DMS114 treated with DMSO at 0.1 percent for 48 hours (cell line): ENCODE data around the gene BAZ2B.

Experiments
- DNase-seq: peaks from one replicate; lab custom pipeline; 2025; ENCODE audit not compliant: unreplicated experiment; lab: John Stamatoyannopoulos, UW

The BAZ2B gene

DNA sequence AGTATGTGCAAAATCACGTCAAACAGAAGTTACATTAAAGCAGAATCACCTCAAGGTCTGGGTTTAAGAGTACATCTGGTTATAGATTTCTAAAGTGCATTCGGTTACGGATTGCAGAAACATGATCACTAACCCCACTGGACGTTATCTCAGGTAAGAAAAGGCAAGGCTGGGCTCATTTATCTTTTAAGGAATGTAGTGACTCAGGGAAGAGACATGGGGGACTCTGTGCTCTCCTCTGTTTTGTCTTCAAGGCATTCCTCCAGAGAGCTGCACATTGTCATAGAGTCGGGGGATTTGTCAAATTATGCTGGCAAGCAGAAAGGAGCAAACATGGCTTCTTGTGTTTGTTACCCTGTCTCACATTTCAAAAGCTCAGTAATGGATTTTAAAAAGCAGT, 344.2 kb downstream of the BAZ2B start:
- DNase-seq = no peak

- DNase-seq = no peak
Measured at GRCh38 chr2:159270744-159271379, 345.5 kb downstream of the BAZ2B start.
